ENCODE results near the gene CRY2.
"Not testable (repeated sequence)": the region's sequence is repeated elsewhere in the genome, so short reads cannot be mapped to it uniquely, and the experiment has no call there.

Gene CRY2

DNA sequence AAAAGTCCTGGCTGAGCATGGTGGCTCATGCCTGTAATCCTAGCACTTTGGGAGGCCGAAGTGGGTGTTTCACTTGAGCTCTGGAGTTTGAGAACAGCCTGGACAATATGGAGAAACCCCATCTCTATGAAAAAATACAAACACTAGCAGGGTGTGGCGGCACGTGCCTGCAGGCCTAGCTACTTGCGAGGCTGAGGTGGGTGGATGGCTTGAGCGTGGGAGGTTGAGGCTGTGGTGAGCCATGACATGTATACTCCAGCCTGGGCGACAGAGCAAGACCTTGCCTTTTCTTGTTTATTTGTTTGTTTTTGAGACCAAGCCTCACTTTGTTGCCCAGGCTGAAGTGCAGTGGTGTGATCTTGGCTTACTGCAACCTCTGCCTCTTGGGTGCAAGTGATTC lies 8.1 kb upstream of the CRY2 start:
- Histone ChIP-seq H3K79me2 (ENCODE audit: low read length) (no peaks in the 10 kb centered on the region), H3K27ac (ENCODE audit: low read length) (no peak overlapping the region), H3K9me3 (ENCODE audit: insufficient read depth, low read length) (no peaks in the 10 kb centered on the region), H3K9ac (ENCODE audit: low read length) (no peak overlapping the region), H3K4me3 (ENCODE audit: low read length) (no peak overlapping the region), H2AFZ (ENCODE audit: low read depth, low read length) (no peak overlapping the region), H3K4me1 (ENCODE audit: low read length) (peaks cover 9% of the 10 kb centered on the region), H4K20me1 (ENCODE audit: insufficient read depth, low read length) (no peaks in the 10 kb centered on the region), H3K4me2 (ENCODE audit: low read length) (no peak overlapping the region), H3K27me3 (ENCODE audit: low read depth, low read length) (no peaks in the 10 kb centered on the region), H3K36me3 (replicated peaks; ENCODE audit: low read depth, low read length) (no peaks in the 10 kb centered on the region)
- TF ChIP-seq CTCF (IDR thresholded peaks at IDR 0.05; ENCODE audit: low read depth, low read length) = no peak
- TF ChIP-seq EZH2phosphoT487 (IDR thresholded peaks at IDR 0.05; ENCODE audit: low read depth) = no peak

GRCh38 chr11:45840251-45840650 lies 7.0 kb upstream of the CRY2 start:
- not testable (repeated sequence) for H4K20me1 ChIP-seq (ENCODE audit: insufficient read depth, low read length); H3K4me2 ChIP-seq (ENCODE audit: low read length); H3K27me3 ChIP-seq (ENCODE audit: low read depth, low read length); H3K36me3 ChIP-seq (replicated peaks; ENCODE audit: low read depth, low read length); H3K9ac ChIP-seq (ENCODE audit: low read length); H3K4me3 ChIP-seq (ENCODE audit: low read length); H3K79me2 ChIP-seq (ENCODE audit: low read length); H3K9me3 ChIP-seq (ENCODE audit: insufficient read depth, low read length); H2AFZ ChIP-seq (ENCODE audit: low read depth, low read length); H3K27ac ChIP-seq (ENCODE audit: low read length)
- peaks cover 12% of the 10 kb centered on the region for H3K4me1 ChIP-seq (ENCODE audit: low read length)

DNA sequence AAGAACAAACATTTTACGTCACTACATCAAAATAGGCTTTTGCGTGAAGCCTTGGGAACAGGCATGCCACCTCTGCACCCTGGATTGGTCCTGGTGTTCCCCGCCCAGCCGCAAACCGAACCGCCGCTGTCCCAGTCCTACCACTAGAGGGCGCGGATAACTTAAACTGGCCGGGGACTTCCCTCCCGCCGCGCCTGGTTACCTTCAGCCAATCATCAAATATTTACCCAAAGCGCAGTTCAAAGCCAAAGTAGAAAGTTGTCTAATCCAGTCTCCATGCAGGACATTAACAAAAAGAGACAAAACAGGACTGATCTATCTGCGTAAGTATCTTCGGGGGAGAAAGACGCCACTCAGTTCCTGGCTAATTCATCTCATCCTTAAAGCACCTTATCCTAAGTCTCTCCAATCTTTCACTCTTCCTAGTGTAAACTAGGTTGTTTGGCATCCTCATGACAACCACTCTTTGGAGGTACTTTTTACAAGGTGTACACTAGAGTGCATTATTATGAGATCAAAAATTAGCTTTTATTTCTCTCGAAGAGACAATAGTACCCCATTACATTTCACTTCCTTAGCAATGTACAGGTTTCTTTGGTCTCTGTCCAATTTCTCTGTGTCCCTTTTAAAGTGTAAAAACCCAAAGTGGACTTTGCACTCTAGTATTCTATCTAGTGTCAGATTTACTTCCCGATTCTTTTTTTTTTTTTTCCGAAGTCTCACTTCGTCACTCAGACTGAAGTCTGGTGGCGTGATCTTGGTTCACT lies 3.9 kb upstream of the CRY2 start:
- peak overlapping the region; percentile 68 for H3K4me3 ChIP-seq (ENCODE audit: low read length)
- peak overlapping the region; percentile 88 for H2AFZ ChIP-seq (ENCODE audit: low read depth, low read length)
- no peaks in the 10 kb centered on the region for H3K36me3 ChIP-seq (replicated peaks; ENCODE audit: low read depth, low read length)
- H3K4me1 ChIP-seq (ENCODE audit: low read length) = peaks cover 26% of the 10 kb centered on the region
- H3K9me3 ChIP-seq (ENCODE audit: insufficient read depth, low read length) = no peaks in the 10 kb centered on the region
- TF ChIP-seq EZH2phosphoT487 (IDR thresholded peaks at IDR 0.05; ENCODE audit: low read depth) (no peak), CTCF (IDR thresholded peaks at IDR 0.05; ENCODE audit: low read depth, low read length) (peak; percentile 91)
- H3K9ac ChIP-seq (ENCODE audit: low read length) = peak overlapping the region; percentile 42
- no peaks in the 10 kb centered on the region for H3K27me3 ChIP-seq (ENCODE audit: low read depth, low read length)
- H4K20me1 ChIP-seq (ENCODE audit: insufficient read depth, low read length) = peaks cover 5% of the 10 kb centered on the region
- H3K4me2 ChIP-seq (ENCODE audit: low read length) = peak overlapping the region; percentile 66
- no peak overlapping the region for H3K27ac ChIP-seq (ENCODE audit: low read length)
- peaks cover 9% of the 10 kb centered on the region for H3K79me2 ChIP-seq (ENCODE audit: low read length)

GRCh38 chr11:45844822-45845578 lies 2.3 kb upstream of the CRY2 start:
- peaks cover 35% of the 10 kb centered on the region for H3K4me1 ChIP-seq (ENCODE audit: low read length)
- H3K4me2 ChIP-seq (ENCODE audit: low read length) = no peak overlapping the region
- no peaks in the 10 kb centered on the region for H3K36me3 ChIP-seq (replicated peaks; ENCODE audit: low read depth, low read length)
- no peak overlapping the region for H3K4me3 ChIP-seq (ENCODE audit: low read length)
- H3K9me3 ChIP-seq (ENCODE audit: insufficient read depth, low read length) = no peaks in the 10 kb centered on the region
- no peak overlapping the region for H3K27ac ChIP-seq (ENCODE audit: low read length)
- H4K20me1 ChIP-seq (ENCODE audit: insufficient read depth, low read length) = peaks cover 17% of the 10 kb centered on the region
- TF ChIP-seq CTCF (IDR thresholded peaks at IDR 0.05; ENCODE audit: low read depth, low read length) = no peak
- no peak for TF ChIP-seq EZH2phosphoT487 (IDR thresholded peaks at IDR 0.05; ENCODE audit: low read depth)
- no peaks in the 10 kb centered on the region for H3K27me3 ChIP-seq (ENCODE audit: low read depth, low read length)
- no peak overlapping the region for H3K9ac ChIP-seq (ENCODE audit: low read length)
- H3K79me2 ChIP-seq (ENCODE audit: low read length) = peaks cover 26% of the 10 kb centered on the region
- no peak overlapping the region for H2AFZ ChIP-seq (ENCODE audit: low read depth, low read length)
